GM10266 (cell line): Measurements from ENCODE around the gene ARIH2.

ENCODE experiments used
- DNase-seq: peaks from one replicate; pipeline ENCODE4 v3.0.0; 2012; ENCODE audit errors: extremely low spot score
- CTCF ChIP-seq: IDR thresholded peaks from 2 replicates; pipeline ENCODE4 v1.5.1; 2012; ENCODE audit warnings: mild to moderate bottlenecking, low read depth; ENCODE audit not compliant: control insufficient read depth, insufficient read depth; ENCODE audit errors: missing control alignments

ARIH2 gene

DNA sequence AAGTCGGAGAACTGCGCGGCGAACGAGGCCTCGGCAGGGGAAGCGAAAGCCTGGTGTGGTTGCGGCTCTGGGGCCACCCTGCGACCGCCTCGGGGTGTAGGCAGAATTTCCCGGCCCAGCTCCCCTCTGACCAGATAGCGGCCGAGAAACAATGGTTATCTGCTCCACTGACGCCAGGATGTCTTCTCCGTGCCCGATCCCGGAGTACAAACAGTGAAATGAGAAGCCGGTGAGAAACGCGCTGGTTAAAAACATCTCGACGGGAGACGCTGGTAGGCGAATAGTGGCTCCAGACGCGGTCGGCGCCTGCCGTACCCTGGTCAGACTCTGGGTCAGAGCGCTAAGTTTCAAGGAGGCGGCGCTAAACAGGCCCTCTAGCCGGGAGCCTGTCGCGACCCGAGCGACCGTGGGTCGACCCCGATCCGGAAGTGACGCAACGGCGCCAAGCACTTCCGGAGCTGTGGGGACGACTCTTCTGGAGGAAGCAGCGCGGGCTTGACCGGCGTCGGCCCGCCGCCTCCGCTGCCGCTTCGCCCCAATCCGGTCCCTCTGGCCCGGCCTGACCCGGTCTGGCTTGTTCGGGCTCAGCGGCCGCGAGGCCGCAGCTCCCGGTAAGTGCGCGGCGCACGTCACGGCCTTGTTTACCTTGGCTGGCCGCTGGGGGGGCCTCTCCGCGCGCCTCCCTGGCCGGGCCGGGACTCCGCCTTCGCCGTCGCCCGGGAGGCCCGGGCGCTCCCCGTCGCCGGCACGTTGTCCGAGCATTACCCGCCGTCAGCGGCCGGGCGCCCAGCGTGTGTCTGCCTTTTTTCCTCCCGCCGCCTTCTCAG, at the start of gene ARIH2:
TSS of gene ARIH2 (plus strand) at position 455 of the 827 bp plus-strand sequence. CDS start 8,717 bp downstream, outside the sequence.
- DNase-seq, result peak; percentile 94
- peak; percentile 51 for TF ChIP-seq CTCF

- DNase-seq, result no peak
- TF ChIP-seq CTCF, result no peak
Observed at GRCh38 chr3:48877671-48878070, 41.0 kb upstream of the ARIH2 start.

DNA sequence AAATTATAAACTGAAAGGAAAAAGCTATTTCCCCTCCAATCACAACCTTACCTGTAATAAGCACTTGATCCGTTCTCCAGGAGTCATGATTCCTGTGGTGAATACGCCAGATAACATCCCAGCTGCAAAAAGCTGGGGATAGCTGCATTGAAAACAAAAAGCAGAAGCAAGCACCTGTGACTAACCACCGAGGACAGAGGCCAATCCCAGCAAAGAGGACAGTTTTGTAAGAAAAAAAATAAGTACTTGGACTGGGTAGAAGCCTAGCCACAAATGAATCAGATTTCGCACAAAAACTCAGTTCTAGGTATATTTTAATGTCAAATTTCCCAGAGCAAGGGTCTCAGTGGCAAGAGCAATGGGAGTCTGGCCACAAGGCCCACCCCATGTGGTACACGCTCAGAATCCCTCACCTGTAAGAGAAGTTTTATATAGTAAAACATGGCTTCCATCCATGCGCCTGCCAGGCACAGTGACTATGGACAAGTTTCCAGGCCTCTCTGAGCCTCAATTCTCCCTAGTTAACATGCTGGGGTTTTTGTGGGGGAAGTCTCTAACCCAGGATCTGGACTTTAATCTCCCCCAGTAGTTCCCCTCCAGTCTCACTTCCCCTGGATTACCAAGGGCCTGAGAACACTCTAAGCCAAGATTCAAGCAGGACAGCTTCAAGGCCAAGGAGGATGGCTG, 39.2 kb upstream of the ARIH2 start:
- no peak for DNase-seq
- TF ChIP-seq CTCF, result no peak

DNA sequence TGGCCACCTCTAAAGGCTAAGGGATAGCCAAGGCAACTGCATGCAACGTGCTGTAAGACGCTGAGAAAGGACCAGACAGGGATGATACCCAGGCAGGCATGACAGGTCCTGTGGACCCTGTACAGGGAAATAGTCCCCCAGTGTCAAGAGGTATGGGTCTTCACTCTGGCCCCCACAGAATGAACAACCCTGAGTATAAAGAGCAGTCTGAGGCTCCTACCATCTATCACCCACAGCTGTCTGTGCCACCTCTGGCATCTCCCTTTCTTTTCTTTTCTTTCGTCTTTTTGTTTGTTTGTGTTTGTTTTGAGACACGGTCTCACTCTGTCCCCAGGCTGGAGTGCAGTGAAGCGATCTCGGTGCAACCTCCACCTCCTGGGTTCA, 38.7 kb upstream of the ARIH2 start:
- no peak for TF ChIP-seq CTCF
- DNase-seq, result no peak

DNA sequence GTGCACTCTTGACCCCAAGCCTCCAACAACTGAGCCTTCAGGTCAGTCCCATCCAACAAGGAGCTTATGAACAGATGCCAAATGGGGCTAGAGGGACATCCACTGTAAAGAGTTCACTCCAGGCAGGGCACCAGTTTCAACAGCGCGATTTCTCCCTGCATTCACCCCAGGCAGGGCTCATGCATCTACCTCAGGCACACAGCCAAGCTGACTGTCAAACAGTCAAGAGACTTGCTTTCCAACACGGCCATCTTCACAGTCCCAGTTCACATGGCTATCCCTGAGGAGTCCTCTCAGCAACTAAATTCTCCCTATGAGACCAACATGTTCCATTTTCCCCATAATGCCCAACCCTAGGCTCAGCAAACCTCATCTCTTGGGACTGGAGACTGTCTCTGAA, 37.6 kb upstream of the ARIH2 start:
- DNase-seq, result no peak
- no peak for TF ChIP-seq CTCF

GRCh38 chr3:48881652-48882114, 37.0 kb upstream of the ARIH2 start:
- no peak for TF ChIP-seq CTCF
- no peak for DNase-seq

- DNase-seq, result no peak
- TF ChIP-seq CTCF, result no peak
Observed at GRCh38 chr3:48885753-48886152, 32.9 kb upstream of the ARIH2 start.
